Measurements from ENCODE around the gene TOPBP1.
A peak's percentile ranks its signal among the peaks of the same experiment; 100 is the strongest.

TOPBP1 gene

DNA sequence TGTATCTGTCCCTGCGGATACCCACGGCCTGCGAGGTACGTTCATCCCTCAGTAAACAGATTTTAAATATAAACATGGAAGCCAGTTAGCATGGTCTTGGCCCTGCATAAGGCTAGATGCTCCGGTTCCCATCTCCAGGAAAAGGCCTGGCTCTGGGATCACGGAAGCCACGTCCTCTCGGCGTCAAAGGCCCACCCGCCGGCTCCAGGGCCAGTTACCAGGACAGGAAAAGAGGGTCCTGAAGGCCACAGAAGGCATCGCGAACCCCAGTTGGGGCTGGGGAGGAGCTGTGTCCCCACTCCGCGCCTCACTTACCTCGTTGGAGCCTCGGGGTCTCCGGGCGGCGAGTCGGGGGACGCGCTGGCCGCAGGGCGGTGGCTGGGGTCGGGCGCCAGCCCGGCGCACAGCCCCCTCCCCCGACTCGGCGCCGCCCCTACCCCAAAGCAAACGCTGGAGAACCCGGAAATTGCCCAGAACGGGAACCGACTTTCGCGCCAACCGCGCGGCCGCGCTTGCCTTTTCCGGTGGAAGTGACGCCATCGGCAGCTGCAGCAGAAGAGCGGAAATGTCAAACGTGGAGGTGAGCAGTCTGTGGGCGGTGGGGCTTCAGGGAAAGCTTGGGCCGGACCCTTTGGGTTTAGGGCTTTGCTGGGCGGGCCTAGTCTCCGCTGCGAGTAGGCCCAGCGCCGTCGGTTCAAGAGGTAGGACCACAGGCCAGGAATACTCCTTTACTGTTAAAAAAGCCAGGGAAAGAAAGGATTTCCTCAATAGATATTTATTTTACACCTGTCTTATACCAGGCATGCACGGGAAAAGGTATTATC lies at the start of gene TOPBP1:
TOPBP1 (minus strand) TSS at position 488 of the 824 bp plus-strand sequence. CDS start 814 bp downstream, outside the sequence.
- DNase-seq (ENCODE audit: low spot score in 2 of 2), result peak; percentile 71 to 73

DNA sequence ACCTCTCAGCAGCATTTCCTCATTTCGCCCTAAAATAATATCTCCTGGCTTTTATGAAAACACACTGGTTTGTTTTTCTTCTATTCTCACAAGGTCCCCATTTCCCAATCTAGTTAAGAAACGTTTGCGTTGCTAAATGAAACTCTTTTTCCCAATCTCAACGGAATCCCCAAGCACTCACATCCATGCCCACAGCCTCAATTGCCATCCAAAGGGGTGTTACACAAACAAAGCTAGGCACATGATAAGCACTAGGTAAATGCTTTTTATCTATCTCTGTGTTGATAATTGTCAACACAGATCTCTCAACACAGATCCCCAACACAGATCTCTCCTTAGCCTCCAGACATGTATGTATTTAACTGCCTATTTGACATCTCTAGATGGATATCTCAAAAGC lies 49.3 kb upstream of the TOPBP1 start:
- Mint-ChIP-seq H3K4me1 (no peaks in the 10 kb centered on the region), H3K36me3 (no peaks in the 10 kb centered on the region), H3K27me3 (peaks cover 16% of the 10 kb centered on the region), H3K4me3 (no peak overlapping the region), H3K27ac (no peak overlapping the region), H3K9me3 (no peaks in the 10 kb centered on the region)
- no peak for ATAC-seq (ENCODE audit: low read depth)
- DNase-seq (ENCODE audit: low spot score in 2 of 2), result no peak

More for the DNA sequence above, at the start of gene TOPBP1:
- H3K9me3 Mint-ChIP-seq, result no peaks in the 10 kb centered on the region
- H3K27ac Mint-ChIP-seq, result peak within 1 kb of the TSS; percentile 94
- H3K4me1 Mint-ChIP-seq, result peaks cover 27% of the 10 kb centered on the region
- H3K27me3 Mint-ChIP-seq, result no peaks in the 10 kb centered on the region
- peak; percentile 94 for ATAC-seq (ENCODE audit: low read depth)
- peak within 1 kb of the TSS; percentile 87 for H3K4me3 Mint-ChIP-seq
- peaks cover 6% of the 10 kb centered on the region for H3K36me3 Mint-ChIP-seq

DNA sequence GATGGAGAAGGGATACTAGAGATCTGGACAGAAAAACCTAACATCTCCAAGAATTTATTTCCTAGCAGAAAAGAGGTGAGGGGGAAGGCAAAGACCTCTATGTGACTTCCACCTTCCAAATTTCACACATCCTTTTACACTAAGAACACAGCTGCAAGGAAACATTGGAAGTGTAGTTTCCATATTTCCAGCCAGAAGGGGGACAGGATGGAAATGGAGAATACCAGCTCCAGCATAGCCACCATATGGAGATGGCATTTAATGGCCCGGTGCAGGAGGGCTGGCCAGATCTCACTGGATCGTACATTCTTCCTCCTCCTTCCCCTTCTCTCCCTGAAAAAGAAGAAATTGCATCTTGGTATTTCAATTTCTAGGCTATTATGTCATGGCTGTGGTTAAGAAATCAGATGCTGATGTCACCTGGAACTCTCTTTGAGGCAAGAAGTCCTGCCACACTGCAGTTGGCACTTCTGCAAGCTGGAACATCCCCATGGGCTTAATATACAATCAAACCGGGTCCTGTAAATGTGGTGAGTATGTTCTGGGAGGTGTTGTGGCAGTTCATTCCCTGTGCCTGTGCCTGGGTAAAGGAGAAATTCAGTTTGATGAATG lies 47.5 kb upstream of the TOPBP1 start:
- Mint-ChIP-seq H3K27me3 (peaks cover 20% of the 10 kb centered on the region), H3K4me3 (no peak overlapping the region), H3K27ac (no peak overlapping the region), H3K9me3 (no peaks in the 10 kb centered on the region), H3K4me1 (no peaks in the 10 kb centered on the region), H3K36me3 (no peaks in the 10 kb centered on the region)
- DNase-seq (ENCODE audit: low spot score in 2 of 2), result no peak
- no peak for ATAC-seq (ENCODE audit: low read depth)

DNA sequence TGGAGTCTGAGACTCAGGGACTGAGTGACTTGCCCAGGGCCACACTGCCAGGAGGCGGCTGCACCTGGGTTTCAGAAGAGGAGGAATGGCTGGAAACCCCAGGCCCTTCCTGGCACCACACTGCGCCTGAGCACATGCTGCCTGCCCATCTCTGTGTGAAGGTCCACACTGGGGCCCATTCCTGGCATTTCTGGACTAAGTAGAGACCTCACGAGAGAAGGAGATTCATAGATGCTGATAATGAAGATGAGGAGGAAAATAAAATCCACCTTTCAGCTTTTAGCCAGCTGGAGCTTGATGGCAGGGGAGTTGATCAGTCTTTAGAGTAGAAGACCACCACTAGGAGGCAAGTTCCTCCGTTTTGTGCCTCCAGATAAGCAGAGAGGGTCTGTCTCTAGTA lies 44.3 kb upstream of the TOPBP1 start:
- no peaks in the 10 kb centered on the region for H3K36me3 Mint-ChIP-seq
- no peaks in the 10 kb centered on the region for H3K4me1 Mint-ChIP-seq
- no peak for ATAC-seq (ENCODE audit: low read depth)
- H3K9me3 Mint-ChIP-seq, result no peaks in the 10 kb centered on the region
- H3K27ac Mint-ChIP-seq, result no peak overlapping the region
- H3K27me3 Mint-ChIP-seq, result peaks cover 18% of the 10 kb centered on the region
- no peak for DNase-seq (ENCODE audit: low spot score in 2 of 2)
- H3K4me3 Mint-ChIP-seq, result no peak overlapping the region

DNA sequence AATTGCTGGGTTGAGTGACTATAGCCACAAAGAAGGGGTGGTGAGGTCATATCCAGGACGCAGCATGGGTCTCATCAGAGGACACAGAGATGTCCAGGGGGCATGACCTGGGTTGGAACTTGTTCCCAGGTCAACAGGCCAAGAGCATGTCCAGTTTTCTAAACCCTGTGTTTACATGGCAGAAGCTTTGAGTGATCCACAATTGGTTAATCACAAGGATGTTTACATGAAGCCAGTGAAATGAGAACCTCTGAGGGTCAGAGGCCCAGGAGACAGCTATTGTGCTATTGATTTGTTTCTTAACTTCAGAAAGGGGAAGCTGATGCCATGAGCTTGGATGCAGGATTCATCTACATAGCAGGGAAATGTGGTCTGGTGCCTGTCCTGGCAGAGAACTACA lies 42.2 kb upstream of the TOPBP1 start:
- Mint-ChIP-seq H3K27me3 (peaks cover 18% of the 10 kb centered on the region), H3K9me3 (no peaks in the 10 kb centered on the region), H3K4me3 (no peak overlapping the region), H3K36me3 (no peaks in the 10 kb centered on the region), H3K27ac (no peak overlapping the region), H3K4me1 (no peaks in the 10 kb centered on the region)
- ATAC-seq (ENCODE audit: low read depth) (no peak), DNase-seq (ENCODE audit: low spot score in 2 of 2) (no peak)

DNA sequence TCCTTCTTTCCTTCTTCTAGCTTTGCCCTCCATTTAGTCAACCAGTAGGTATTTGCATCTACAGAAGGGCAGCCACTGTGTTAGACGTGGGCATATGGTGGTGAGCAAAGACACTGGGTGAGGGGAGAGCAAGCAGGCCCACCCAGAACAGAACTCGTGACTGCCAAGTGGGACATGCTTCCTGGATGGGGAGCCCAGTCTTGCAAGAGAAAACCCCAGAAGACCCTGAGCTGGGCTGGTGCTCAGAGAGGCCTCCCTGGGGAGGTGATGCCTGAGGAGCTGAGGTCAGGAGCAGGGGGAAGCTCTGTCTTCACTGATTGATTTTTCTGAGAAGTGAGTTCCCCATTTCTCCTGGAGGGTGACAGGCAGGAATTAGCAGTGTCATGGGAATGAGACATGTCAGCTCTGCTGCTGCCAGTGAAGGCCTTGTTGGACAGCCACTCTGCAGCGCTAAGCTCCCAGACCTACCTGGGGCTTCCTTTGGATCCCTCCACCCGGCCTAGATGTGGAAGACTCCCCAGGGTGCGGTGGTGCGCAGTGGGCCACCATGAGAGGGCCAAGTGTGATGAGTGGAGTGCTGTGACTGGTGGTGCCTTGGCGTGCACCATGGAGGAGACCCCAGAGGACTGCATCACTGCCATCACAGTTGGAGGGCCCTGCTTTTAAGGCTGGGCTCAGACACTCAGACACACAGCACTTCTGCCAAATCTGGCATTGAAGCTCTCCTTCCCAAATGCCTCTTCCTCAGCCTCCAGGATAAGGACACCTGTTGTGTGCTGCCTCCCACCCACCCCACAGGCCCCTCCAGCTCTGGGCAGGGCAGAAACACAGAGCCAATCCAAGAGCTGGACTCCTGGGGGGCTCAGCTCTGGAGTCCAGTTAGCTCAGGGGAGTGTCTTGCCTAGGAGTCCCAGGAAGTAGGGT lies 40.0 kb upstream of the TOPBP1 start:
- Mint-ChIP-seq H3K4me1 (no peaks in the 10 kb centered on the region), H3K36me3 (no peaks in the 10 kb centered on the region), H3K4me3 (no peak overlapping the region), H3K27me3 (peaks cover 16% of the 10 kb centered on the region), H3K9me3 (peaks cover 4% of the 10 kb centered on the region), H3K27ac (no peak overlapping the region)
- ATAC-seq (ENCODE audit: low read depth) (no peak), DNase-seq (ENCODE audit: low spot score in 2 of 2) (no peak)

DNA sequence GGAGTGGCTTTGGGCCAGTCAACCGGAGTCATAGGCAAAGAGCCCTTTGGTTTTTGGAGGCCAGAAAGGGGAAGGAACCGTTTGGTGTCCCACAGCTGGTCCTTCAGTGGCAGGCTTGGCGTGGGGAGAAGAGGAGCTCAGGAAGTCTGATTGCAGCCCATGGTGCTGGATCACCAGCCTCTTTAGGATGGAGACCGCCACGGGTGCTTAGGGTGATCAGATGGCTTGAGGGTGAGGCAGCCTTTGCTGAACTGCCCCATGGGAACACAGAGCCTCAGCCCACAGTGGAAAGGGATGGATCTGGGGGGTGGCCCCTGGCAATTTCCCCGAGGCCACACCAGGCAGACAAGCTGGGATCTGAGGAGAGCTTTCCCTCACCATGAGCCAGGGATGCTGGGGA lies 38.6 kb upstream of the TOPBP1 start:
- H3K9me3 Mint-ChIP-seq, result peaks cover 4% of the 10 kb centered on the region
- ATAC-seq (ENCODE audit: low read depth) (no peak), DNase-seq (ENCODE audit: low spot score in 2 of 2) (no peak)
- no peaks in the 10 kb centered on the region for H3K4me1 Mint-ChIP-seq
- H3K27ac Mint-ChIP-seq, result no peak overlapping the region
- H3K27me3 Mint-ChIP-seq, result peaks cover 13% of the 10 kb centered on the region
- no peak overlapping the region for H3K4me3 Mint-ChIP-seq
- no peaks in the 10 kb centered on the region for H3K36me3 Mint-ChIP-seq

DNA sequence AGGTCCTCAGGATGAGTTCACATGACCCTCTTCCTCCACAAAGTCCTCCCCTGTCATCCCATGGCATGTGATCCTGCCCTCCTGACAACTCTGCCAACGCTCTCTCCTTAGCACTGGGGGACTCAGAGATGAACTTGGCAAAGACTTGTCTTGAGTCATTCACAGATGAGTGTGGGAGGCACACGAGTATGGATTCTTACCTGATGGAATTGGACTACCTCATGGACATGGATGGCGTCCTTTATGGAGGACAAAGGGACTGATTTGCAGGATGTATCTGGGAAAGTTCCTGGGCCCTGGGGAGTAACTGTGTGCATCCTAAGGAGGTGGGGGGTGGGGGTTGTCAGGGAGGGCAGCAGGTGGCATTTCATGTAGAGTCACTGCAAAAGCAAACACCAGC lies 38.2 kb upstream of the TOPBP1 start:
- Mint-ChIP-seq H3K36me3 (no peaks in the 10 kb centered on the region), H3K9me3 (peaks cover 4% of the 10 kb centered on the region), H3K4me1 (no peaks in the 10 kb centered on the region), H3K27me3 (peaks cover 12% of the 10 kb centered on the region), H3K4me3 (no peak overlapping the region), H3K27ac (no peak overlapping the region)
- ATAC-seq (ENCODE audit: low read depth) (no peak), DNase-seq (ENCODE audit: low spot score in 2 of 2) (no peak)

DNA sequence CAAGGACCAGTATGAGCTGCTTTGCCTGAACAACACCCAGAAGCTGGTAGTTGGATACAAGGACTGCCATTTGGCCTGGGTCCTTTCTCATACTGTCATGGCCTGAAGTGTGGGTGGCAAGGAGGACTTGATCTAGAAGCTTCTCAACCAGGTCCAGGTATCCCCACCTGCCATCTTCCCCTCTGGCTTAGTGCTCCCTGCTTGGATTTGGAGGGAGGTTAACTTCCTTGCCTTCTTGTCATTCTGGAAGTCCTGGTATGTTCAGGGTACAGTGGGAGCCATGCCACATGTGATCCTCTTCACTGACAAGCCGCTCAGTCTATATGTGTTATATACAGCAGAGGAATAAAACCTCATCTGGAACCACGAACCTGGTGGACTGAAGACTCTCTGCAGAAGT lies 37.7 kb upstream of the TOPBP1 start:
- DNase-seq (ENCODE audit: low spot score in 2 of 2) (no peak), ATAC-seq (ENCODE audit: low read depth) (no peak)
- Mint-ChIP-seq H3K4me3 (no peak overlapping the region), H3K27me3 (peaks cover 12% of the 10 kb centered on the region), H3K27ac (no peak overlapping the region), H3K4me1 (no peaks in the 10 kb centered on the region), H3K9me3 (peaks cover 4% of the 10 kb centered on the region), H3K36me3 (no peaks in the 10 kb centered on the region)

DNA sequence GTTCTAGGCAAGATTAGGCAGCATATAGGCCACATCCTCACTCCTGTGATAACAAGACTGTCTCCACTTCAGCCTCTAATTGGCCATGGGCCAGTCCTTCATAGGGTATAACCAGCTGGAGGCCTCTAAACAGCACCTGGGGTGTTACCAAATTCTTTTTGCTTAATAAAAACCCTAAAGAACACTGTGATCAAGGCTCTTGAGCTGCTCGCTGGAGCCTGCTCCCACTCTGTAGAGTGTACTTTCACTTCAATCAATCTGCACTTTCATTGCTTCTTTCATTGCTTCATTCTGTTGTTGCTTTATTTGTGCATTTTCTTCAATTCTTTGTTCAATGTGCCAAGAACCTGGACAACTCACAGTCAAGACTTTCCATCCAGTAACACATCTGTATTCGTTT lies 36.2 kb upstream of the TOPBP1 start:
- Mint-ChIP-seq H3K27me3 (peaks cover 7% of the 10 kb centered on the region), H3K27ac (no peak overlapping the region), H3K4me1 (no peaks in the 10 kb centered on the region), H3K4me3 (no peak overlapping the region), H3K9me3 (peaks cover 4% of the 10 kb centered on the region), H3K36me3 (no peaks in the 10 kb centered on the region)
- no peak for ATAC-seq (ENCODE audit: low read depth)
- DNase-seq (ENCODE audit: low spot score in 2 of 2), result no peak

DNA sequence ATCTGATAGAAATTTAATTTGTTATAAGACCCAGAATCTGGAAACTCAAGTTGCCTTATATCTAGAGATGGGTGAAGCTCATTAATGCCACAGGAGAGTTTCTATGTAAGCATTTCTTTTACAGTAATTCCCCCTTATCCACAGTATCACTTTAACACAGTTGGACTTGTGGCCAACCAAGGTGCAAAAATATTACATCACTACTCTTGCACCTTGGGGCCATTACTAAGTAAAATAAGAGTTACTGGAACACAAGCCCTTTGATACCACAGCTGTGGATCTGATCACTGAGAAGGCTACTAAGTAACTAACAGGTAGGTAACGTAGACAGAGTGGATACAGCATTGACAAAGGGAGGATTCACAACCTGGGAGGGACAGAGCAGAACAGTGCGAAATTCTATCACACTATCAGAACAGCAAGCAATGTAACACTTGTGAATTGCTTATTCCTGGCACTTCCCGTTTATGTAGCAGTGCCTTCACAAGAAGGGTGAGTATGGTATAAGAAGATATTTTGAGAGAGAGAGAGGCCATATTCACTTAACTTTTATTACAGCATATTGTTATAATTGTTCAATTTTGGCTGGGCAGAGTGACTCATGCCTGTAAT lies 33.9 kb upstream of the TOPBP1 start:
- Mint-ChIP-seq H3K27ac (no peak overlapping the region), H3K4me1 (no peaks in the 10 kb centered on the region), H3K36me3 (no peaks in the 10 kb centered on the region), H3K27me3 (peaks cover 7% of the 10 kb centered on the region), H3K9me3 (peaks cover 4% of the 10 kb centered on the region), H3K4me3 (no peak overlapping the region)
- no peak for ATAC-seq (ENCODE audit: low read depth)
- no peak for DNase-seq (ENCODE audit: low spot score in 2 of 2)

DNA sequence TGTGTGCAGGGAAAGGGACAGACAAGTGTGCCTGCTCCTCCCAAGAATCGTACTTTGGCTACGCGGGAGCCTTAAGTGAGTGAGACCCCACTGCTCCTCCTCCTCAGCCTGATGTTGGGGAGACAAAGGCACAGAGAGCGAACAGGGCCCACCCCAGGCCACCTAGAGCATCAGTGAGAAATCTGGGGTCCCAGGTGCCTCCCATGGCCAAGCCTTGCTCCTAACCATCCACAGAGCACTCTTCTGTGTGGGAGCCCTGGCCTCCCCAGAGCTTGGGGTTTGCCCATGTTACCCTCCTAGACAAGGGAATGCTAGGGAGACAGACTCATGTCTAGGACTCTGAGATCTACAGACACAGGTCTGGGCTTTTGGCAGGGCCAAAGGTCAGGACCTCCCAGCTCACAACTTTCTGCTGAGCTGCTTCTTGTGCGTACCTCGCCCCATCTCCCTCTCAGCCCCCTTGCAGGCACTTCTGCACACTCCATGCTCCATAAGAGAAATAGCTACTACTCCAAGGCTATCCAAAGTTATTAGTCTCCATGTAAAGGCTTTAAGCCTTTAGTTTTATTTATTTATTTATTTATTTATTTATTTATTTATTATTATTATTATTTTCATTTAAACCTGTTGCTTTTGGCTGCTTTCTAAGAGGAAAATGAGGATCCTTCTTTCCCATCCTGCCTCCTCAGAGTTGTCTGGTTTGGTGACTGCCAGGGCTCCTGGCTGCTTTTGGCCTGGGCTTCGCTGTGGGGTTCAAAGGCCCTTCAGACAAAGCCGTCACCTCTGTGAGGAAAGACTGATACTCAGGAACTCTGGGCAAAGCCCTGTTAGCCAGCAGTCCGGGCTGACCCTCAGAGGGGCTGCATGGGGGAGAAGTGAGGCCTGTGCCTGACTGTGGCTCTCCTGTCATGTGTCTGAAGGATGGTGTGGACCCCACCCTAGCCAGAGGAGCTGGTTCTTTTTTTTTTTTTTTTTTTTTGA lies 32.8 kb upstream of the TOPBP1 start:
- Mint-ChIP-seq H3K27ac (no peak overlapping the region), H3K9me3 (peaks cover 4% of the 10 kb centered on the region), H3K27me3 (peaks cover 2% of the 10 kb centered on the region), H3K4me3 (no peak overlapping the region), H3K36me3 (no peaks in the 10 kb centered on the region), H3K4me1 (no peaks in the 10 kb centered on the region)
- ATAC-seq (ENCODE audit: low read depth) (no peak), DNase-seq (ENCODE audit: low spot score in 2 of 2) (no peak)

DNA sequence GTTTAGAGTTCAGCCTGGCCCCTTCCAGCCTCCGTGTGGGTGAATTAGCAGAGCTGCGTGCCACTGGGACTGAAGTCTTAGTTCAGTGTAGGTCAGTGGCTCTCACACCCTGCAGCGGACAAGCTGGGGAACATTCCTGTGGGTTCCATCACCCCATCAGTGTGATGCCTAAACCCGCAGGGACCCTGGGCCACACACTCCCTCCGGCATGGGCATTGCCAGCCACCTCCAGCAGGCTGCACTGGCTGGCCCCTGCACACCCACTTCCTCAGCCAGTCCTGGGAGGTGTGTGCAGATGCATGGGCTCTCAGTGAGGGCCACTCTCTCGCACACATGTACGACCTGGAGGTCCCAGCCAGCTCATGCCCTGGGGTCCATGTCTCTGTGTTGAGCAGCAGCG lies 32.1 kb upstream of the TOPBP1 start:
- no peak overlapping the region for H3K27ac Mint-ChIP-seq
- H3K4me3 Mint-ChIP-seq, result no peak overlapping the region
- DNase-seq (ENCODE audit: low spot score in 2 of 2), result no peak
- H3K9me3 Mint-ChIP-seq, result peaks cover 4% of the 10 kb centered on the region
- ATAC-seq (ENCODE audit: low read depth), result no peak
- H3K4me1 Mint-ChIP-seq, result no peaks in the 10 kb centered on the region
- H3K27me3 Mint-ChIP-seq, result peaks cover 2% of the 10 kb centered on the region
- no peaks in the 10 kb centered on the region for H3K36me3 Mint-ChIP-seq

Measured in memory B cell (primary cell).